ENCODE data around the gene TMC7.

DNA sequence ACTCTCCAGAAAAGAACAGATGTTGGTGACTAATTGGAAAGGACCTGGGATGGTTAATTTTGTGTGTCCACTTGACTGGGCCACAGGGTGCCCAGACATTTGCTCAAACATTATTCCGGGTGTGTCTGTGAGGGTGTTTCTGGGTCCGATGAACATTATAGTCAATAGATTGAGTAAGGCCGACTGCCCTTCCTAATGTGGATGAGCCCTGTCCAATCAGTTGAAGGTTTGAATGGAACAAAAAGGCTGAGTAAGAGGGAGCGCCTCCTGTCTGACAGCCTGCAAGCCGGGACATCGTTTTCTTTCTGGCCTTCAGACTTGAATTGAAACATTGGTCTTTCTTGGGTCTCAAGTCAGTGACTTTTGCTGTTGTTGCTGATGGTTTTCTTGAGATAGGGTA lies 107.2 kb downstream of the TMC7 start:
- TF ChIP-seq, protein P1, sequence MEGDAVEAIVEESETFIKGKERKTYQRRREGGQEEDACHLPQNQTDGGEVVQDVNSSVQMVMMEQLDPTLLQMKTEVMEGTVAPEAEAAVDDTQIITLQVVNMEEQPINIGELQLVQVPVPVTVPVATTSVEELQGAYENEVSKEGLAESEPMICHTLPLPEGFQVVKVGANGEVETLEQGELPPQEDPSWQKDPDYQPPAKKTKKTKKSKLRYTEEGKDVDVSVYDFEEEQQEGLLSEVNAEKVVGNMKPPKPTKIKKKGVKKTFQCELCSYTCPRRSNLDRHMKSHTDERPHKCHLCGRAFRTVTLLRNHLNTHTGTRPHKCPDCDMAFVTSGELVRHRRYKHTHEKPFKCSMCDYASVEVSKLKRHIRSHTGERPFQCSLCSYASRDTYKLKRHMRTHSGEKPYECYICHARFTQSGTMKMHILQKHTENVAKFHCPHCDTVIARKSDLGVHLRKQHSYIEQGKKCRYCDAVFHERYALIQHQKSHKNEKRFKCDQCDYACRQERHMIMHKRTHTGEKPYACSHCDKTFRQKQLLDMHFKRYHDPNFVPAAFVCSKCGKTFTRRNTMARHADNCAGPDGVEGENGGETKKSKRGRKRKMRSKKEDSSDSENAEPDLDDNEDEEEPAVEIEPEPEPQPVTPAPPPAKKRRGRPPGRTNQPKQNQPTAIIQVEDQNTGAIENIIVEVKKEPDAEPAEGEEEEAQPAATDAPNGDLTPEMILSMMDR (IDR thresholded peaks at IDR 0.05) = no peak
- TF ChIP-seq POLR2A (IDR thresholded peaks at IDR 0.05) = no peak
